Choroid plexus epithelial cell (primary cell): ENCODE data around the gene AK8.

Source experiments
- DNase-seq: peaks from one replicate; pipeline ENCODE4 v3.0.0-alpha.2; 2010; ENCODE audit warnings: low read depth
- H3K4me3 ChIP-seq: 2 replicates; pipeline ENCODE4 v1.5.1; 2011; ENCODE audit warnings: low read depth, mild to moderate bottlenecking, control low read depth, low read length, moderate library complexity
- CTCF ChIP-seq: conservative IDR thresholded peaks from 2 replicates; pipeline ENCODE4 v1.5.1; 2011; ENCODE audit warnings: low read depth, mild to moderate bottlenecking, control low read depth, inconsistent platforms, low read length, moderate library complexity

AK8 gene

GRCh38 chr9:132910376-132910775 is 32.3 kb upstream of the AK8 start:
- no peak overlapping the region for H3K4me3 ChIP-seq
- DNase-seq: no peak
- TF ChIP-seq CTCF: no peak

GRCh38 chr9:132909311-132909710 is 31.2 kb upstream of the AK8 start:
- no peak for DNase-seq
- no peak for TF ChIP-seq CTCF
- no peak overlapping the region for H3K4me3 ChIP-seq

- DNase-seq: no peak
- no peak for TF ChIP-seq CTCF
Observed at GRCh38 chr9:132908635-132909034, 30.6 kb upstream of the AK8 start.

GRCh38 chr9:132905726-132906125 is 27.6 kb upstream of the AK8 start:
- H3K4me3 ChIP-seq: no peak overlapping the region
- TF ChIP-seq CTCF: no peak
- DNase-seq: no peak

More at GRCh38 chr9:132908635-132909034, 30.6 kb upstream of the AK8 start:
- H3K4me3 ChIP-seq: no peak overlapping the region

GRCh38 chr9:132903574-132904492 is 25.7 kb upstream of the AK8 start:
- TF ChIP-seq CTCF: no peak
- H3K4me3 ChIP-seq: no peak overlapping the region
- peak; percentile 74 for DNase-seq

GRCh38 chr9:132901858-132902831 is 24.1 kb upstream of the AK8 start:
- peak; percentile 90 for TF ChIP-seq CTCF
- DNase-seq: peak; percentile 92
- H3K4me3 ChIP-seq: no peak overlapping the region
